GM12878 (cell line): Measurements from ENCODE around the gene ZBTB21.

Source experiments
- BHLHE40 ChIP-seq, 2 experiments: fragments of 450-650 bp in 1 of 2; IDR thresholded peaks; 2 replicates each; pipeline ENCODE4 v1.6.1; 2011 to 2017; ENCODE audit warnings: low read depth in 2 of 2, borderline replicate concordance in 1 of 2, improper control_type of control experiment in 1 of 2, low read length in 1 of 2, mild to moderate bottlenecking in 1 of 2
- CBX5 ChIP-seq: sonication (generic); IDR thresholded peaks from 2 replicates; pipeline ENCODE4 v1.6.1; 2016; ENCODE audit warnings: low read depth, moderate library complexity, mild to moderate bottlenecking, inconsistent platforms
- CTCF ChIP-seq, 3 experiments: IDR thresholded peaks in 2 of 3; conservative IDR thresholded peaks in 1 of 3; 2 replicates each; pipeline ENCODE4 v1.5.1; 2011; ENCODE audit warnings: low read depth in 3 of 3, low read length in 3 of 3, mild to moderate bottlenecking in 3 of 3, control low read depth in 2 of 3, moderate library complexity in 2 of 3, inconsistent platforms in 1 of 3, mixed read lengths in 1 of 3; ENCODE audit not compliant: control insufficient read depth in 2 of 3, insufficient read depth in 1 of 3; ENCODE audit errors: extremely low read depth in 1 of 3
- IKZF1 ChIP-seq: fragments of 450-650 bp; conservative IDR thresholded peaks from 2 replicates; pipeline ENCODE4 v1.6.1; 2017; ENCODE audit warnings: antibody characterized with exemption, mild to moderate bottlenecking
- MYC ChIP-seq: IDR thresholded peaks from 2 replicates; pipeline ENCODE4 v1.6.1; 2011; ENCODE audit warnings: mild to moderate bottlenecking, low read length, moderate library complexity, inconsistent platforms; ENCODE audit not compliant: insufficient read depth, insufficient replicate concordance, insufficient read length, severe bottlenecking
- NR2C2 ChIP-seq: IDR thresholded peaks from 2 replicates; pipeline ENCODE4 v1.6.1; 2011; ENCODE audit warnings: borderline replicate concordance, low read depth; ENCODE audit not compliant: control insufficient read depth, insufficient read length
- POLR2A ChIP-seq: IDR thresholded peaks from 2 replicates; pipeline ENCODE4 v1.6.1; 2011; ENCODE audit warnings: low read depth, mild to moderate bottlenecking, low read length
- POLR2AphosphoS5 ChIP-seq: IDR thresholded peaks from 2 replicates; pipeline ENCODE4 v1.6.1; 2011; ENCODE audit warnings: mild to moderate bottlenecking, low read length, inconsistent platforms
- RELA ChIP-seq: fragments of 450-650 bp; IDR thresholded peaks from 2 replicates; pipeline ENCODE4 v1.8.0; 2014; ENCODE audit warnings: borderline replicate concordance; ENCODE audit not compliant: partially characterized antibody
- SIN3A ChIP-seq: IDR thresholded peaks from 2 replicates; pipeline ENCODE4 v1.6.1; 2012; ENCODE audit warnings: low read depth, low read length, improper control_type of control experiment
- SMARCA5 ChIP-seq: fragments of 450-650 bp; IDR thresholded peaks from 2 replicates; pipeline ENCODE4 v1.6.1; 2017; ENCODE audit warnings: mild to moderate bottlenecking
- SP1 ChIP-seq: IDR thresholded peaks from one replicate; pipeline ENCODE4 v1.6.1; 2011; ENCODE audit warnings: low read depth, low read length
- WRNIP1 ChIP-seq: IDR thresholded peaks from 2 replicates; pipeline ENCODE4 v1.6.1; 2011; ENCODE audit warnings: low read depth, low read length, improper control_type of control experiment, borderline replicate concordance
- ZNF24 ChIP-seq: fragments of 450-650 bp; IDR thresholded peaks from 2 replicates; pipeline ENCODE4 v1.6.1; 2017; ENCODE audit warnings: antibody characterized with exemption, mild to moderate bottlenecking

- no peak for TF ChIP-seq ZNF24
- TF ChIP-seq CTCF (IDR thresholded peaks at IDR 0.05 in 2 of 3, conservative IDR thresholded peaks at IDR 0.05 in 1 of 3; ENCODE audit: control insufficient read depth in 2 of 3, extremely low read depth in 1 of 3, insufficient read depth in 1 of 3, low read depth in 3 of 3, low read length in 3 of 3), result no peak
- TF ChIP-seq POLR2AphosphoS5, result no peak
- no peak for TF ChIP-seq SP1
- TF ChIP-seq BHLHE40 (IDR thresholded peaks at IDR 0.05; ENCODE audit: borderline replicate concordance in 1 of 2, low read depth in 2 of 2, low read length in 1 of 2), result no peak
- no peak for TF ChIP-seq POLR2A
- no peak for TF ChIP-seq IKZF1
- TF ChIP-seq WRNIP1, result no peak
- TF ChIP-seq RELA, result no peak
- no peak for TF ChIP-seq SMARCA5
- TF ChIP-seq NR2C2, result no peak
- TF ChIP-seq MYC, result no peak
- no peak for TF ChIP-seq SIN3A
- TF ChIP-seq CBX5, result no peak
These were observed 12.5 kb downstream of the ZBTB21 start for GRCh38 chr21:41997657-41998056.
